ENCODE measurements around the gene PTPRM.

DNA sequence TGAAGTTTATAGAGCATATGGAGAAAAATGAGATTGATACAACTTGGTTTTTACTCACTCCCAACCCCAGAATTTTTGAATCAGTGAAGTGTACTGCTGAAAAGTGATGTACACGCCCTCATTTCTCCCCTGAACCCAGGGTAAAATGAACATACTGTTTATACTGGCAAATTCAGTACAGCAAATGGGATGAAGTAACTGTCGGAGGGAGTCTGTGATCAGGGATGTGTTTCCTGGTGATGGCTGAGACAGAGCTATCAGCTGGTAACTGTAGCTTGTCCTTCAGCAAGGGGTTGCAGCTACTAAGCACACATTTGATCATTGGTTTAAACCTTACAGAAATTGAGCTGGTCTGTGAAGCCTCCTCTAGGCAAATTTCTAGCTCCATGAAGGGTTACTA lies 191.6 kb downstream of the PTPRM start:
- TF ChIP-seq POLR2A (IDR thresholded peaks at IDR 0.05; ENCODE audit: low read length) (no peak), ESRRA (IDR thresholded peaks at IDR 0.05; ENCODE audit: borderline replicate concordance, low read length) (no peak), EP300 (IDR thresholded peaks at IDR 0.05) (no peak), NFE2L2 (conservative IDR thresholded peaks at IDR 0.05; ENCODE audit: low read length) (no peak), FOSL2 (IDR thresholded peaks at IDR 0.05) (no peak), FOSL2 (CRISPR knock-in tag; IDR thresholded peaks at IDR 0.05) (no peak), CHD2 (IDR thresholded peaks at IDR 0.05; ENCODE audit: low read length, partially characterized antibody) (no peak)
- TF ChIP-seq, protein P1, sequence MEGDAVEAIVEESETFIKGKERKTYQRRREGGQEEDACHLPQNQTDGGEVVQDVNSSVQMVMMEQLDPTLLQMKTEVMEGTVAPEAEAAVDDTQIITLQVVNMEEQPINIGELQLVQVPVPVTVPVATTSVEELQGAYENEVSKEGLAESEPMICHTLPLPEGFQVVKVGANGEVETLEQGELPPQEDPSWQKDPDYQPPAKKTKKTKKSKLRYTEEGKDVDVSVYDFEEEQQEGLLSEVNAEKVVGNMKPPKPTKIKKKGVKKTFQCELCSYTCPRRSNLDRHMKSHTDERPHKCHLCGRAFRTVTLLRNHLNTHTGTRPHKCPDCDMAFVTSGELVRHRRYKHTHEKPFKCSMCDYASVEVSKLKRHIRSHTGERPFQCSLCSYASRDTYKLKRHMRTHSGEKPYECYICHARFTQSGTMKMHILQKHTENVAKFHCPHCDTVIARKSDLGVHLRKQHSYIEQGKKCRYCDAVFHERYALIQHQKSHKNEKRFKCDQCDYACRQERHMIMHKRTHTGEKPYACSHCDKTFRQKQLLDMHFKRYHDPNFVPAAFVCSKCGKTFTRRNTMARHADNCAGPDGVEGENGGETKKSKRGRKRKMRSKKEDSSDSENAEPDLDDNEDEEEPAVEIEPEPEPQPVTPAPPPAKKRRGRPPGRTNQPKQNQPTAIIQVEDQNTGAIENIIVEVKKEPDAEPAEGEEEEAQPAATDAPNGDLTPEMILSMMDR (IDR thresholded peaks at IDR 0.05), result no peak
- TF ChIP-seq, protein P2, sequence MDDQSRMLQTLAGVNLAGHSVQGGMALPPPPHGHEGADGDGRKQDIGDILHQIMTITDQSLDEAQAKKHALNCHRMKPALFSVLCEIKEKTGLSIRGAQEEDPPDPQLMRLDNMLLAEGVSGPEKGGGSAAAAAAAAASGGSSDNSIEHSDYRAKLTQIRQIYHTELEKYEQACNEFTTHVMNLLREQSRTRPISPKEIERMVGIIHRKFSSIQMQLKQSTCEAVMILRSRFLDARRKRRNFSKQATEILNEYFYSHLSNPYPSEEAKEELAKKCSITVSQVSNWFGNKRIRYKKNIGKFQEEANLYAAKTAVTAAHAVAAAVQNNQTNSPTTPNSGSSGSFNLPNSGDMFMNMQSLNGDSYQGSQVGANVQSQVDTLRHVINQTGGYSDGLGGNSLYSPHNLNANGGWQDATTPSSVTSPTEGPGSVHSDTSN (IDR thresholded peaks at IDR 0.05), result no peak
- TF ChIP-seq, protein P3, sequence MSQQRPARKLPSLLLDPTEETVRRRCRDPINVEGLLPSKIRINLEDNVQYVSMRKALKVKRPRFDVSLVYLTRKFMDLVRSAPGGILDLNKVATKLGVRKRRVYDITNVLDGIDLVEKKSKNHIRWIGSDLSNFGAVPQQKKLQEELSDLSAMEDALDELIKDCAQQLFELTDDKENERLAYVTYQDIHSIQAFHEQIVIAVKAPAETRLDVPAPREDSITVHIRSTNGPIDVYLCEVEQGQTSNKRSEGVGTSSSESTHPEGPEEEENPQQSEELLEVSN (IDR thresholded peaks at IDR 0.05; ENCODE audit: borderline replicate concordance, low read depth), result no peak
